HL-60/S4 treated with retinoic acid at 250 ng/mL for 4 days and 3 days (cell line): ENCODE data around the gene P2RY8.
"Not testable (repeated sequence)": the region's sequence is repeated elsewhere in the genome, so short reads cannot be mapped to it uniquely, and the experiment has no call there.

Experiments
- in situ Hi-C: fragments of 300-500 bp; cut with MboI; formaldehyde crosslinking; loops from 2 replicates; pipeline ENCODE4 v1.7.0; 2022; ENCODE audit warnings: low sequenced_read_pairs

The P2RY8 gene

DNA sequence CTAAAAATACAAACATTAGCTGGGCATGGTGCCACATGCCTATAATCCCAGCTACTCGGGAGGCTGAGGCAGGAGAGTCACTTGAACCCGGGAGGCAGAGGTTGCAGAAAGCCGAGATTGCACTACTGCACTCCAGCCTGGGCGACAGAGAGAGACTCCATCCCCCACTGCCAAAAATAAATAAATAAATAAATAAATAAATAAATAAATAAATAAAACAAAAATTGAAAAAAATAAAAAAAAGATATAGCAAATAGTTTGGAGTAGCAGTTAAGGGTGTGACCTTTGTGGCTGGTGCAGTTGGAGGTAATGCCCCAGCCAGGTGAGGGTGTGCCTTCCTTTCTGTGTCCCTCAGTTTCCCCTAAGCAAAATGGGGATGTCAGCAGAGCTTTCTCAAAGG is 14.1 kb downstream of the P2RY8 start:
- in situ Hi-C loops: not testable (repeated sequence)

DNA sequence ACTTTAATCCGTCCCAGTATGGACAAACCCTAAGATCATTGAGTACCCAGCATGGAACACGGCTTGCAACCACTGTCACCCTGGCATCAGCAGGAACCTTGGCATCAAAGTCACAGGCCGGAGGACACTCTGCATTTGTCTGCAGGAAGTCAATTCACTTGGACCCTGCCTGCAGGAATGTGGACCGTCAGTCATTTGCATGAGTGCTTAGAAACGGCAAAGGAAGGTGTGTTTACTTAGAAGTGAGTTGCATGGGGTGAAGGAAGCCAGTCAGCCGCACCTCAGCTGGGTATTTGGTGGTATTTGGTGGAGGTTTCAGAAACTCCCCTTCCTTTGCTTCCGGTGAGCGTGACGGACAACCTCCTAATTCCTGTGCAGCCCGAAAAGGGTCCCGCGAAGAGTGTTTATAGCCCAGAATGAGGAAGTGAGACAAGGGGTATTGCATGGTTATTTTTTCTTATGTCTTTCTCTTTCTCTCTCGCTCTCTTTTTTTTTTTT is 15.5 kb downstream of the P2RY8 start:
- in situ Hi-C loops: no loop called here

DNA sequence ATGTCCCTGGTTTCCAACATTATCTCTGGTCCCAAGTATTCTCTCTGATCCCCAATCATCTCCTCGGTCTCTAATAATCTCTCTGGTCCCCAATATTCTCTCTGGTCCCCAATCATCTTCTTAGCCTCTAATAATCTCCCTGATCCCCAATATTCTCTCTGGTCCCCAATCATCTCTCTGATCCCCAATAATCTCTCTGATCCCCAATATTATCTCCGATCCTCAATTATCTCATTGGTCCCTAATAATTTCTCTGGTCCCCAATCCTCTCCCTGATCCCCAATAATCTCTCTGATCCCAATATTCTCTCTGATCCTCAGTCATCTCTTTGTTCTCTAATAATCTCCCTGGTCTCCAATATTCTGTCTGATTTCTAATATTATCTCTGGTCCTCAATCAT is 16.6 kb downstream of the P2RY8 start:
- in situ Hi-C loops: no loop called here

DNA sequence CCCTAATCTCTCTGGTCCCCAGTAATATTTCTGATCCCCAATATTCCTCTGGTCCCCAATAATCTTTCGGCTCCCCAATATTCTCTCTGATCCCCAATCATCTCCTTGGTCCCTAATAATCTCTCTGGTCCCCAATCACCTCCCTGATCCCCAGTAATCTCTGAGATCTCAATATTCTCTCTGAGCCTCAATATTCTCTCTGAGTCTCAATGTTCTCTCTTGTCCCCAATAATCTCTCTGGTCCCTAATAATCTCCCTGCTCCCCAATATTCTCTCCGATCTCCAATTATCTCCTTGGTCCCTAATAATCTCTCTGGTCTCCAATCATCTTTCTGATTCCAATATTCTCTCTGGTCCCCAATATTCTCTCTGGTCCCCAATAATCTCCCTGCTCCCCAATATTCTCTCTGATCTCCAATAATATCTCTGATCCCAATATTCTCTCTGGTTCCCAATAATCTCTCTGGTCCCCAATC is 17.9 kb downstream of the P2RY8 start:
- in situ Hi-C loops: no loop called here

DNA sequence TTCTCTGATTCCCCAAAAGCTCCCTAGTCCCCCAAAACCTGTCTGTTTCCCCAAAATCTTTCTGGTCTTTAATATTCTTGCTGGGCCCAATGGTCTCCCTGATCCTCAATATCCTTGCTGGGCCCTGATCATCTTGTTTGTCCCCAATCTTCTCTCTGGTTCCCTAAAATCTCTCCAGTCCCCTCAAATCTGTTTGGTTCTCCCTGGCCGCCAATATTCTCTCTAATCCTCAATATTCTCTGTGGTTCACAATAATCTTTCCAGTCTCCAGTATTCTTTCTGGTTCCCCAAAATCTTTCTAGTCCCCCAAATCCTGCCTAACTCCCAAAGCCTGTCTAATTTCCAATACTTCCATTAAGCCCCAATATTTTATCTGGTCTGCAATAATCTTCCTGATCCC is 18.5 kb downstream of the P2RY8 start:
- in situ Hi-C loops: no loop called here

DNA sequence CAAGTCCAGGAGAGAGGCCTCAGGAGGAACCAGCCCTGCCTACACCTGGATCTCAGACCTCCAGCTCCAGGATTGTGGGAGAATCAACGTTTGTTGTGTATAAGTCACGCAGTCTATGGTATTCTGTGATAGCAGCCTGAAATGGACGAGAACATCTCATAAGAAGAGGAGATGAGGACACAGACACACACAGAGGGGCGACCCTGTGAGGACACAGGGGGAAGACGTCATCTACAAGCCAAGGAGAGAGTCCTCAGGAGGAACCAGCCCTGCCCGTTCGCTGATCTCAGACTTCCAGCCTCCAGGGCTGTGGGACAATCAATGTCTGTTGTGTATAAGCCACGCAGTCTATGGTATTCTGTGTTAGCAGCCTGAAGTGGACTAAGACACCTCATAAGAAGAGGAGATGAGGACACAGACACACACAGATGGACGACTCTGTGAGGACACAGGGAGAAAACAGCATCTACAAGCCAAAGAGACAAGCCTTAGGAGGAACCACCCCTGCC is 20.3 kb downstream of the P2RY8 start:
- in situ Hi-C loops: no loop called here

DNA sequence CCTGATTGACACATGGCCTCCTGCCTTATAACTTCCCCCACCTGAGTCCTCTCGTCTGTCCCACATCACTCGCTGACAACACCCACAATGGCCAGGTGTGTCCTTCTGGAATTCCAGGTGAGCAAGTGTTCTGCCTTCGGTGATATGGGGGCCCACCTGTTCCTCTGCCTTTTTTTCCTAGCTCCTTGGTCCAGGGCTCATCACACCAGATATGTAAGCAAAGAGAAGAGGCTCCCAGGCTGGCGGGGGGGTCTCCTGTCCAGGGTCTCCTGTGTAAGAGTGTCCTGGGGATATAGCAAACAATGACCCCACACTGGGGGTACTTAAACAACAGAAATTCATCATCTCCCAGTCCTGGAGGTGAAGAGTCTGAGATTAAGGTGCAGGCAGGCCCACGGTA is 25.2 kb downstream of the P2RY8 start:
- in situ Hi-C loops: no loop called here

DNA sequence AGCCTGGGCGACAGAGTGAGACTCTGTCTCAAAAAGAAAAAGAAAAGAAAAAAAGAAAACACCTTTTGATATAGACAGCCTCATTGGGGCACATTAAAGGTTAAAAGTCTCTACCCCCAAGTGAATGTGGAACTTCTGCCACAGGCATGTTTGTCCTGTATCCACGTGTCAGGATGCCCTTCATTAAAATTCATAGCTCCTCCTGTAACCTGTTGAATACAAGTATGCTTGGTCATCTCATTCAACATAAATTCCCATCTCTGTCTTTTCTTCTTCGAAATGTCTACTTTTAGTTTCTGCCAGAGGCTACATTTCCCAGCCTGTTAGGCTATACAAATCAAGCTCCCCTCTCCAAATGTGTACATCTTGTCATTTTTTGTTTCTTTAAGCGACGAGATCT is 25.8 kb downstream of the P2RY8 start:
- in situ Hi-C loops: no loop called here

DNA sequence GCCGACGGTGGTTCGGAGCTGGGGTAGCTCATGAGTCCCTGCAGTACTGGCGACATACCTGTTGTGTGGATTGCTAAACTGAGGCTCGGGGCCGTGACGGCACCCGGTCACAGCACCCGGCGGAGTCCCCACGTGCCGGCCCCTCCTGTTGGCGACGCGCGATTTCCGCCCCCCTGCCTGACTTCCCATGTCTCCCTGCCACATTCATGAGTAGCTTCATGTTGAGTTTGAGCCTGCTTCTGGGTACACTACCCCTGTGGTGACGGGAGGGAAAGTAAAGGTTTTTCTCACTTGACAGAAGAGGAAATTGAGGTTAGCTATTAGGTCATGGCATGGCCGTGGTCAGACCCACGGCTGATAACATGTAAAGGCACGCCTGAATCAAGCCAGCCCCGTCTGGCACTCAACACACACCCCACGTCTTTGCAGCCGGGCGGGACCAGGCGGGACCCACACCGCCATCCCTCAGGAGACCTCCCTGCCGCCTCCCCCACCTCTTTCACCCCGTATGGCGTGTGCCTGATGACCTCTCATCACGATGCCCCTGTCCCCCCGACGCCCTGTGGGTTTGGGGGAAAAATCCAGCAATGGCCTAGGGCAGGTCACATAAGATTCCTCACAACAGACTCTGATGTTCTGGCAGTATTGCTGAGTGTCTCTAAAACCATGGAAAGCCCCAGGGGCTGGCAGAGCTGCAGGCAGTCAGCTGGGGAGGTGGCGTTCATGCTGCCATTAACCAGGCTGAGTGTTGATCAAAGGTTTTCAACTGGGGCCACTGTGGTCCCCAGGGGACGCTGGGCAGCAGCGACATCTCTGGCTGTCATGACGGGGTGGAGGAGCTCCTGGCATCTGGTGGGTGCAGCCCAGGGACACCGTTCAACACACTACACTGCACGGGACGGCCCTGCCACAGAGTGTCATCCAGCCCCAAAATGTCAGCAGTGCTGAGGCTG is 29.2 kb downstream of the P2RY8 start:
- in situ Hi-C loops: no loop called here

DNA sequence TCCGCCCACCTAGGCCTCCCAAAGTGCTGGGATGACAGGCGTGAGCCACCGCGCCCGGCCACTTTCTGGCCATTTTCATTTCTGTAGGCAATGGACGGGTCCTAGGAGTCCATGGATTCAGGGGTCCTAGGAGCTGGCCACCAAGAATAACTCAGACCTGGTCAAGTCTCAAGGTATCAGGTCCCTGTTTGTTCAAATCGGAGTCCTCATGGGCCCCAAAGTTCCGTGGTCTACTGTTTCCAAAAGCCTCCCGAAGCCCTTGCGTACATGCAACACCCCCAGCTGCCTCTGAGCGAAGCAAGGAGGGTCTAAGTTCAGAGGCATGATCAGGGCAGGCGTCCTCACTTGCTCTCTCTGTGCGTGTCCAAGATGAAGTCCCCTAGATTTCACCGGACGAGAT is 30.1 kb downstream of the P2RY8 start:
- in situ Hi-C loops: no loop called here

DNA sequence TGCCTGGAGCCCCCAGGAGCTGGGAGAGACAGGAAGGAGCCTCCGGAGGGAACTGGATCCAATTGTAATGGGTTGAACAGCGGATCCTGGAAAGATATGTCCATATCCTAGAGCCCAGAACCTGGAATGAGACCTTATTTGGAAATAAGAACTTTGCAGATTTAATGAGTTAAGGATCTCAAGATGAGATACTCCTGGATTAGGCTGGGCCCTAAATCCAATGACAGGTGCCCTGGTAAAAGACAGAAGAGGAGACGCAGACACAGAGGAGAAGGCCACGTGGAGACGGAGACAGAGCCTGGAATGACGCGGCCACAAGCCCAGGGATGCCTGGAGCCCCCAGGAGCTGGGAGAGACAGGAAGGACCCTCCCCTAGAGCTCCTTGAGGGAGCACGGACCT is 34.1 kb downstream of the P2RY8 start:
- in situ Hi-C loops: no loop called here

DNA sequence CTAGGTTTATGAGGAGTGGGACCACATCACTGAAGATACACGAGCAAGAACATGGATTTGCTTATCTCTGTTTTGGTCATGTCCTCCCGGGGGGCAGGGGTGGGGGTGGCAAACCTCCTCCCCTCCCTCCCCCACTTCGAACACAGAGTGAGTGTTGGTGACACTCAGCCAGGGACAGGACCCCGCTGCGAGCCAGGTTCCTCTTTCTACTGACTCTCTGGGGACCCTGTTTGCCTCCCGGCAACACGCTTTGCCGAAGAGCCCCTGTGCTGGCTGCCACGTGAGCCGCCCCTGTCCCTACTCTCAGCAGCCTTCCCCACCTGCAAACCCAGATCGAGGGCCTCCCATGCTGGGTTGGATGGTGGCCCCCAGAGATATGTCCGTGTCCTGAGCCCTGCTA is 34.7 kb downstream of the P2RY8 start:
- in situ Hi-C loops: no loop called here

DNA sequence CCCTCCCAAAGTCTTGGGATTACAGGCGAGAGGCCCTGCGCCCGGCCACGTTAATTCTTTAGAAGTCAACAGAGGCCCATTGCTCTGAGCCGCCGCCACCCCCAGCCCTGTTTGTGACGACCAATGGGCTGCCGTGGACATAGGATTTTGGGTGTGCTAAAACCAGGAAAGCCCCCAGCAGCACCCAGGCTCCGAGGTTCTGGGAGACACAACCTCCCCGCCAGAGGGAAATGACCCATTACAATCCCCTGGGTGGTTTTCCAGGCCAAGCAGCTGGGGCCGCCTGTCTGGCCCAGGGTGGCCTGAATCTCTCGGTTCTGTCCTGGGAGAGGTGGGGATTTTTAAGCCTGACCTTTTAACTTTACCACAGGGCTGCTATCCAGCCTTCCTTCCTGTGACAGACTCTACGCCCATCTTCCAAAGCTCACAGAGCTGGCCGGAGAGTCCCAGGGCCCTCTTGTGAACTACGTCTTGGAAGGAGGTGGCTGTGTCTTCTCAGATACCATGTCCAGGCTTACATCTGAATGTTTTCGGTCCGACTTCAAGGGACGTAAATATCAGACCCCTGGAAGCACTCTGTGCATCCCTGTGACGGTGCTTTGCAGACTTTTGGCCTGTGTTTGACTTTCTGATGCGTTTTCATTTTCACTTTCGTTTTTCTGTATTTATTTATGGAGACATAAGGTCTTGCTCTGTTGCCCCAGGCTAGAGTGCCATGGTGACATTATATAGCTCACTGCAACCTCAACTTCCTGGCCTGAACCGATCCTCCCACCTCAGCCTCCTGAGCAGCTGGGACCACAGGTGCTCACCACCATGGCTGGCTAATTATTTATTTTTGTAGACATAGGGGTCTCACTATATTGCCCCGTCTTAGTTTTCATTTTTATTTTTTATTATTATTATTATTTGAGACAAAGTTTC is 36.0 kb downstream of the P2RY8 start:
- in situ Hi-C loops: no loop called here

DNA sequence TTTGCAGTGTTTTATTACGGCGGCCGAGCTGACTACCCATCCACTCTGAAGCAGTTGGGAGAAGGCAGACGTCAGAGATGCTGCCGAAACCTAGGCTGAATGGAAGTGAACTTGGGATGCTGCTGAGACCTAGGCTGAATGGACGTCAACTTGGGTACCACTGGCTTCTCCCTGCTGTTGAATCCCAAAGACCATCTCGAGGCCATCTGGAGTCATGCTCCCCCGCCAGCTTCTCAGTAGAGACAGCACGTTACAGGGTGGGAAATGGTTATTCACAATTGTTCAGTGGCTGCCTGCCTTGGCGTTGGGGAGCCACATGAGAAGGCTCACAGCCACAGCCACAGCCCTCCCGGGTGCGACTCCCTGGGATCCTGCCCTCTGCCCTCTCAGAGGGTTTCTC is 40.9 kb downstream of the P2RY8 start:
- in situ Hi-C loops: no loop called here

DNA sequence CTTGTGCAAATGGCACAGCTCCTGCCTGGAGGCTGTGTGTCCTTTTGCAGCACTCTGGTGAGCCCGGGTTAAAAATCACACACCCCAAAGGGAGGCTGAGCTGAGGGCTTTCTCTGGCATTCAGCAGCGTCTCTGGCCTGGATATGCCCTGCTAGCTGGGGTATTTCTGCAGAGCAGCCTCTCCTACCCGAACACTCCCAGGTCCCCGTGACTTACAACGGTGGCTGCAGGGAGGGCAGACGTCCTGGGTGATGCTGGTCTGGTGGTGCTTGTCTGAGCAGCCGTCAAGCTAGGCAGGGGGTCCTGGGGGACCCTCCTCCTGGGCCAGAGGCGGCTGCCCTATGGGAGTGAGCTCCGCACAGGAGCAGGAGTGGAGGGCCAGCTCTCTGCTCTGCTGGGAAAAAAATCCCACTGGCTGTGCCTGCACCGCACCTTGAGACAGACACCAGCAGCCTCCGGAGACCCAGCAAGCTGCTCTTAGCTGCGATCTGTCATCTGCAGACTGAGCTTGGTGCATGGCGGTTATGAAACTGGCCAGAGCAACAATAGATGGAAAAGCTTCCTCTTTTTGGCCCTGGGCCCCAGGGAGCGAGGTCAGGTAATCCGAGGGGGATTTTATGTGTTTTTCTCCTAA is 43.0 kb downstream of the P2RY8 start:
- in situ Hi-C loops: no loop called here

DNA sequence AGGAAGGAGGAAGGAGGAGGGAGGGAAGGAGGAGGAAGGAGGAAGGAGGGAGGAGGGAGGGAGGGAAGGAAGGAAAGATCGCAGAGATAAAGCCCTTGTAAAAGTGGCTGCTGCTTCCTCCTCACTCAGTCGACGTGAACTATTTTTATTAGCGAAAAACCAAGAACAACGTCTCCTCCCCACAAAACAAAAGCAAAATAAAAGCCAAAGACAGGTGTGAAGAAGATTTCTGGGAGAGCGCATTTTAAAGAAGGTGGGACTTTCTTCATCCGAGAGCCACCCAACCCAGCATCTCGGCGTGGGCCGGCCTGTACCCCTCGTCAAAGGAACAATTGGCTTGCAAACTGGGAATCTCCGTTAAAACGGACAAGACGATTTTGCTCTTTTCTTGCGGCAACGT is 43.6 kb downstream of the P2RY8 start:
- in situ Hi-C loops: no loop called here

DNA sequence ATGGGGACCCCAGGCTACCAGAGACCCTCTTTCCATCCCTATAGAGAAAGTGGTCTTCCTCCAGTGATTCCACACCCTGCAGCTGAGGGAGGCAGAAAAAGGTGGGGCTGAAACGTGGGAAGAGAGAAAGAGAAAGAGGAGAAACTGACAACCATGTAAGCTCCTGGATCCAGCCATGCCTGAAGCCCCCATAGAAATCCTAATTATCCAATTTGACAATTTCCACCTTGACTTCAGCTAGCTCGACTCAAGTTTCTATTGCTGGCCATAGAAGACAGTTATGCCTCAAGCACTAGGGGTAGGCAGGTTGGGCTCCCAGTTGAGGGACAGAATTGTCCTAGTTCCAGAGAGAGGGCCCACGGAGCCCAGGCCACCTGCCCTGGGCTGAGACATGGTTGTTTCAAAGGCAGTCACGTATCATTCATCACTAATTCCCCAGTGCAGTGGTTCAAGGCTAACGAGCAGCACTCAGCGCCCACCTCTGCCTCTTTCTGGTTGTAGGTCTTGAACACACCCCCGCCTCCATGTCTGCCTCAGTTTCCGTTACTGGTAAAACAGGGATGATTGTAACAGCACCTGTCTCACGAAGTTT is 44.5 kb downstream of the P2RY8 start:
- in situ Hi-C loops: no loop called here

DNA sequence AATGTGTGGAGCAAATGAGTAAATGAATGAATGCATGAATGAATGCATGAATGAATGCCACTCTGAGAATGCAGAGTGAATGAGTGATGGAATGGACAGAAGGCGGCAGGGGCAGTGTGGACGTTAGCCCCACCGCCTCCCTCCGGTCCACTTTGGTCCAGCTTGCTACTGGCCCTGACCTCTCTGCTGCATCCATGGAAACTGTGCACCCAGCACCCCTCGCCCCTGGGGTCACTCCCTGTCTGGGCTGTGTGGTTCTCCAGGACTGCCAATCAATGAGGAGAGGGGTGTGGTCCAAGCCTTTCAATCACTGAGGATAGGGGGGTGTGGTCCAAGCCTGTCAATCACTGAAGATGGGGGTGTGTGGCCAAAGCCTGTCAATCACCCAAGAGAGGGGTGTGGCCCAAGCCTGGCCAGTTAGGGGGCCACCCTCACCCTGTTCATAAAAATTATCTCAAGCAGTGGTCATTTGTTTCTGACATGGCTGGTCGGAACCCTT is 45.1 kb downstream of the P2RY8 start:
- in situ Hi-C loops: no loop called here

DNA sequence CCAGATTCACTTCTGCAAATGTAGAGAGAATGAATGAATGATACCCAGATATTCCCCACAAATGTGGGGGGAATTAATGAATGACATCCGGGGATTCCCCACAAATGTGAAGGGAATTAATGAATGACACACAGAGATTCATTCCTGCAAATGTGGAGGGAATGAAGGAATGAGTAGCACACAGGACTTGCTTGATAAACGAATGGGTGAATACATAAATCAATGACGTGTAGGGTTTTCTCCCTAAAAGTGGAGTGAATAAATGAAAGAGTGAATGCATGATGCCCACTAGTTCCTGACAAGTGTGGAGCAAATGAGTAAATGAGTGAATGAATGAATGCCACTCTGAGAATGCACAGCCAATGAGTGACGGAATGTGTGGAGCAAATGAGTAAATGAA is 45.7 kb downstream of the P2RY8 start:
- in situ Hi-C loops: not testable (repeated sequence)

DNA sequence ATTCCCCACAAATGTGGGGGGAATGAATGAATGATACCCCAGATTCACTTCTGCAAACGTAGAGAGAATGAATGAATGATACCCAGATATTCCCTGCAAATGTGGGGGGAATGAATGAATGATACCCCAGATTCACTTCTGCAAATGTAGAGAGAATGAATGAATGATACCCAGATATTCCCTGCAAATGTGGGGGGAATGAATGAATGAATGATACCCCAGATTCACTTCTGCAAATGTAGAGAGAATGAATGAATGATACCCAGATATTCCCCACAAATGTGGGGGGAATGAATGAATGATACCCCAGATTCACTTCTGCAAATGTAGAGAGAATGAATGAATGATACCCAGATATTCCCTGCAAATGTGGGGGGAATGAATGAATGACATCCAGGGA is 46.3 kb downstream of the P2RY8 start:
- in situ Hi-C loops: not testable (repeated sequence)
